Activated gamma-delta T cell (primary cell): Measurements from ENCODE around the gene WWOX.
A peak's percentile ranks its signal among the peaks of the same experiment; 100 is the strongest.

Experiments
- DNase-seq: peaks from one replicate; lab custom pipeline; 2025; lab: John Stamatoyannopoulos, UW

The WWOX gene

GRCh38 chr16:79069633-79070032 is 970.2 kb downstream of the WWOX start:
- no peak for DNase-seq

DNA sequence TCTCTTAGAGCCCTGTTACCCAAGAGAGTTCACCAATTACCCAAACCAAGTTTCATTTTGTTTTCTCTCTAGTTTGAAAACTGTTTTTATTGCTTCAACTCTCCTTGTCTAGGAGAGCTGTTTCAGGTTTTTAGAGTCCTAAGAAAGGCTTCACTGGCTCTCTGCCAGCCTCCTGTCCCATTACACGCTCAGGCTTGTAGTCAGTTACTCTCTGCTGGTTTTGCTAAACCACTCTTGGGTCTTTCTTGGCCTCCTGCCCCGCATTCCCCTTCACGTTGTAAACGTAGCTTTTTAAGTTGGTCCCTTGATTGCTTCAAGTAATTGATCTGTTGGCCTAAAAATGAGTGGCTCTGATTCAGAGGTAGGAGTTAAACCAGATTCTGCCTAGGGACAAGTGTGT is 972.0 kb downstream of the WWOX start:
- no peak for DNase-seq

DNA sequence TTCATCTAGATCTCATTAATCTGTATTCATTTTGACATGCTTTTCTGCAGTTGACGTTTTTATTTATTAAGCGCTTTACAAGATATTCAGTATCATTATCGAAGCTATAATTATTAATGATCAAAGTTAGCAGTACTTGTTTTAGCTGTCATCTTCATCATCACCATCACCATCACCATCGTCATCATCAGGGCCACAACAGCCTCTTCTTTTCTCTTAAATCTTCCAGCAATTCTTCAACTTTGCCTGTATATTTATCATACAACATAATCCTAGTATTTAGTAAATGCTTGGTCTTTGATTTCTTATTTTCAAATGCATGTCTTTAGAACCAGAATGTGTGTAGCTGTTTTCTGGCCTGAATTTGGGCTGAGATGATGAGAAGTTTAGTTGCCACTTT is 973.1 kb downstream of the WWOX start:
- no peak for DNase-seq

GRCh38 chr16:79073566-79073965 is 974.1 kb downstream of the WWOX start:
- no peak for DNase-seq

GRCh38 chr16:79074541-79074940 is 975.1 kb downstream of the WWOX start:
- DNase-seq: no peak

DNA sequence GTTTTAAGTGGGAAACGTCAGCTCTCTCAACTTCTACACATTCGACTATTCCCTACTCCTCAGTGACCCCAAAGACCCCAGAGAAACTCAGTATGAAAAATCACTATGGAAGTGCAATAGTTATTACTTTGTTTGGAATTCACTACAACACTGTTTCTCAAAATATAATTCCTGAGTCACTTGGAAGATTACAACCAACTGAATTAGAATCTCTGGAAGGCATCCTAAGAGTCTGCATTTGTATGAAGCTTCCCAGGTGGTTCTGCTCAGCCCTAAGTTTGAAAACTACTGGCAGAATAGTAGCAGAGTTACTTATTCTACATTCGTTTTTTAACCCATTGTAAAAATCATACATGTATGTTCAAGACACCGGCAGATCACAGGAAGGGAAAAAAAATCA is 975.5 kb downstream of the WWOX start:
- DNase-seq: no peak

GRCh38 chr16:79076047-79076767 is 976.8 kb downstream of the WWOX start:
- DNase-seq: no peak

- no peak for DNase-seq
Observed at GRCh38 chr16:79077346-79077745, 977.9 kb downstream of the WWOX start.

GRCh38 chr16:79079656-79080420 is 980.4 kb downstream of the WWOX start:
- no peak for DNase-seq

- no peak for DNase-seq
Observed at GRCh38 chr16:79081297-79082066, 982.0 kb downstream of the WWOX start.

GRCh38 chr16:79082970-79083369 is 983.5 kb downstream of the WWOX start:
- DNase-seq: no peak

DNA sequence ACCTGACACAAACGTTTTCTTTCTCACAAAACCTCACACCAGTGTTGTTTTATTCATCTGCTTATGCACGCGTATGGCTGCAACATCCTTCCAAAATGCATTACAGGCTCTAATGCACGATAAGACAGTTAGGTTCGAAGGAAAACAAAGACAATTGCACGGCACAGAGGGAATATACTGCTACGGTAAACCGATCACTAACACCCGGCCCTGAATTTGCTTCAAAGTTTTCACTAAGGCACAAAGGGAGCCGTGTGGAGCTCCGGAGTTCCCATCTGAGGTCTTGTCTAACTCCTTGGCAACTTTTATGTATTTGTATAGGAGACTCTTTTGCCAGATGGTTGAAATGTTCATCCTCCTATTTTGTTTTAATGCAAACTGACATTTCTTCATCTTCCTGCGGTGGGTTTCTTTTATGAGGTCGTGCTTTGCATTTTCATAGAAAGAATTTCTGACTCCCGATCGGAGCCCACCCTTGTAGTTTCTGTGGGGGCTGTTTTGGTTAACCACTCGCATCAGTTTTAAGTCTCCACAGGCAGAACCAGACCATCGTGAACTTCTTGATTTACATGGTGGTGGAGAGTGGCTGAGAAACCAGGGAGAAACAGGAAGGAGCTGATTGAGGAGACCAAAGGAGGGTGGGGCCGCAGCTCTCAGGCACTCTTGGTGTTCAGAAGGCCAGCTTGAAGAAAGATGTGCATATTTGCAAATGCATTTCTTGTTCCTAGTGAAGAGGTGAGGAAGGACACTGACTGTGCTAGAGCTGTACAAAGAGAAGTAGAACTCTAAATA is 984.2 kb downstream of the WWOX start:
- no peak for DNase-seq

DNA sequence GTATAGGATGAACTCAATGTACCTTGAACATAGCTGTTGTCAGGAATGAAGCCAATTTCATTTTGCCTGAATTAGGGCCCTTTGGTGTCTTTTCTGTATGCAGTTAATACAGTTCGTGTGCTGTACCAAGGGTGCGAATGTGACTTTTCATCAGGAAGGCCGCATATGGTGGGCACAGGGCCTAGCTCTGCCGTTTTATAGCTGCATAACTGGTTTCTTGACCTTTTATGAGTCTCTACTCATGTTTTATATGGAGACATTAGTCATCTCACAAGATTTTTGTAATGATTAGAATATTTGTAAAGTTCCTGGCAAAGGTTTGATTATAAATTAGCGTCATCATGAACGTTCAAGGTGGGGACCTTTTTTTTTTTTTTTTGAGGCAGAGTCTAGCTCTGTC is 989.5 kb downstream of the WWOX start:
- no peak for DNase-seq

DNA sequence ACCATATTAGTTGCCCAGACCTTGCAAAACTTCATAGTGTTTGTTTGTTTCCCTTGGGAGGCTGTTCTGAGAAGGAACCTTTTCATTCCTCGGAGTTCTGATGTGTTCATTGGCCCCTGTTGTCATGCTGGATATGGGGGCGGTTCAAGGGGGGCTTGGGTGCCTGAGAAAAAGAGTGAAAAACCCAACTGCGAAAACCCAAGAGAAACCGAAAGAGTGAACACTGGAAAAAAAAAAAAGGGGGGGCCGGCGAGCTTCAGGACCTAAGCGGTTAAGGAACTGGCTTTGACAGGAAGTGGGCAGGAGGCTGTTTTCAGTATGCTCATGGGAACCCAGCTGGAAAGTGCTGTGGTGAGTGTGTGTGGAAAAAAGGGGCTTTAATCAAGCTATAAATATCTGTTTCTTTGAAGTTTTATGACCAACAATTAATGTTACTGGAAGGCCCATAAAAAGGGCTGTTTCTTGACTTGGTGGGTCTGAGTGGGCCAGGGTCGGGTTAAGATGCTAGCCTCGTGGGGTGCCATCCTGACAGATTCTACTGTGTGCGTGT is 990.4 kb downstream of the WWOX start:
- no peak for DNase-seq

- DNase-seq: no peak
Observed at GRCh38 chr16:79090966-79091365, 991.5 kb downstream of the WWOX start.

DNA sequence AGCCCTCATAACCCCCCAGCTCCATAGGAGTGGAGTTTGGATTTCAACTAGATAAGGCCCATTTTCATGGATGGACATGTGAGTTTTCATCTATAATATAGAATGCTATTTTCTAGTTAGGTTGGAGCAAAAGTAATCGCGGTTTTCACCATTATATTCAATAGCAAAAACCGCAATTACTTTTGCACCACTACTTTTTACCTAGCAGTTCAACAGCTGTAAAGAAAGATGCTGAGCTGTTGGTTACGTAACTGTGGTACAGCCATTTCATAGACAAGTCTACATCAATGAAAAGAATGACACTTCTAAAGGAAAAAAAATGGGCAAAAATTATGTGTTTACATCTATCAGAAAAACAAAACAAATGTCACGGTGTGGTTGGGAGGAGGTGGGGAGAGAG is 993.4 kb downstream of the WWOX start:
- no peak for DNase-seq

DNA sequence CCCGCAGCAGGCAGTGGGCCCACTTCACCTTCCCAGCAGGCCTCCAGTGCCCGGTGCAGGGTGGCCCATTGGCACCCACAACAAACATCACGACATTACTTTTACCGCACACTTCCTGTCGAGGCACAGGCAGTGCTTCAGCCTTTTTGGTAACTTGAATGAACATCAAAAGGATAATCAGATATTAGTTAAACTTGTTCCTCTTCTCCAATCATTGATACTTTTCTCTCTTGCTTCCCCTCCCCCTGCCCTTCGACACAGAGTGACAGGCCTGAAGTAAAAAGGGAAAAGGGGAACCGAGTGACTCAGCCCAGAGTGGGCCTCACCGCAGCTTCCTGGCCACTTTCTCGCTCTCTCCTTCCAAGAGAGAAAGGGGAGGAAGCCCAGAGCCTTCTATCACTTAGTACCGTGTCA is 994.1 kb downstream of the WWOX start:
- DNase-seq: peak; percentile 17

- no peak for DNase-seq
Observed at GRCh38 chr16:79096246-79096645, 996.8 kb downstream of the WWOX start.

- DNase-seq: no peak
Observed at GRCh38 chr16:79097166-79097565, 997.7 kb downstream of the WWOX start.

DNA sequence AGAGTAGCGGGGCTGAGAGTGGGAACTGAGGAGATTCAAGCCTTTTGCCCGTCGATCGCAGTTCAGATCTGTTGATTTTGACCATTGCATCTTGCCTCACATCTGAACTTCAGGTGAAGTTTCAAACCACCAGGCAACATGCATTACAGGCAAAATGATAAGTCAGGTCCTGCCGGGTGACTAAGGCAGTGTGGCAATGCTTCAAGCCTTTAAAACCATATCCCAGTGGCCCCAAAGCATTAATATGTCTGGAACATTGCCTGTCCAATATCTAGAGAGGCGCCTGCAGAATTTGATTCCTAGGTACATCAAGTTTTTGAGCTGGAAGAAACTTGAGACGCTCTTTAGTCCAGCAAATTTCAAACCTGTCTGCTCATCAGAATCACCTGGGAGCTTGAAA is 998.3 kb downstream of the WWOX start:
- no peak for DNase-seq

DNA sequence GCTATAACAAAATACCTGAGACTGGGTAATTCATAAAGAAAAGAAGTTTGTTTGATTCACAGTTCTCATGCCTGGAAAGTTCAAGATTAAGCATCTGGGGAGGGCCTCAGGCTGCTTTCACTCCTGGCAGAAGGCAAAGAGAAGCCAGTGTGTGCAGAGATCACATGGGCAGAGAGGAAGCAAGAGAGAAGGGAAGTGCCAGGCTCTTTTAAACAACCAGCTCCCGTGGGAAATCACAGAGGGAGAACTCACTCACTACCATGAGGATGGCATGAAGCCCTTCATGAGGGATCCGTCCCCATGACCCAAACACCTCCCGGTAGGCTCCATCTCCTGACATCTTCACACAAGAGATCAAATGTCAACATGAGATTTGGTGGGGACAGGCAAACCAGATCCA is 999.5 kb downstream of the WWOX start:
- DNase-seq: no peak

- no peak for DNase-seq
Observed at GRCh38 chr16:79099716-79100115, 1000.3 kb downstream of the WWOX start.
